Measurements from ENCODE around the gene PNO1. TPM values are rescaled to one million over a fixed set of nuclear protein-coding genes. Genes with fewer than 3 reads are reported as not detected.

PNO1 gene
- total and polyA plus RNA-seq, 10 of the 15 experiments (the other 5 are each of a cell fraction or from before 2014, with no cell fraction given), result 9.7 to 60.2 (median 30.3) TPM

DNA sequence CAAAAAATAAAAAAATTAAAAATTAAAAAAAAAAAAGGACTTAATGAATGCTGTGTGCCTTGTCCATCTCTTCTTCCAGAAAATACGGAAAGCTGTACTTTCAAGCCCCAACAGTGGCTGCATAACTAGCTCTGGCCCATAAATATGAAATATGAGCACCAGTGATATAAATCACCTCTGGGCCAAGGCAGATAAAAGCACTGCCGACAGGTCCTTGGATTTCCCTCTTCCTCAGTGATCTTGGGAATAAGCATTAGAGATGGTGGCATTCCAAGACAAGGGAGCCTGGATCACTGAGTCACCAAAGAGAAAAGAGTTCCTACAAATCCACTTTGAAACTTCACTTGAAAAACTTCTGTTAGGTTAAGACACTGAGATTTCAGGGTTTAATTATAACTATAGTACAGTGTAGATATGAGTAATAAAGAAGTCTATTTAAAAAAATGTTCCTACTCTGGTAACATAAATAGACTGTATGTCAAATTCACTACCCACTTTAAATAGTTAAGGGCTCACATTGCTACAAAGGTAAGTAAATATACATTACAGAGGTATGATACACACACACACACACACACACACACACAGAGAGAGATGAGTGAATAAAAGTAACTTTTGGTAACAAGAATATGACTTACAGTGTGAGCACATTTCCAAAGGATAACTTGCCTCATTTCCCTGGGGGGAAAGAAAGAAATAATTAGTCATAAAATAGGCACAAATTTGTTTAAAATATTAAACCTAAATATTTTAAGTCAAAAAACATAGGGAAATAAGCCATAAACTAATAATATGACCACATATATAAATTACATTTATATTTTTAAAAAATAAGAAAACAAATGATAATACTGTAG, 59.0 kb downstream of the PNO1 start (continued):
- no peak for TF ChIP-seq IKZF1 (conservative IDR thresholded peaks at IDR 0.05)
- TF ChIP-seq HDAC2 (IDR thresholded peaks at IDR 0.05), result no peak
- TF ChIP-seq FOXM1 (IDR thresholded peaks at IDR 0.05; ENCODE audit: low read depth, low read length), result peak; percentile 65; the same call in 1 of the 2 replicates
- TF ChIP-seq ZNF592 (IDR thresholded peaks at IDR 0.05), result no peak
- no peak for TF ChIP-seq EZH2 (IDR thresholded peaks at IDR 0.05; ENCODE audit: borderline replicate concordance, control insufficient read depth, low read depth, low read length)
- TF ChIP-seq BACH1 (IDR thresholded peaks at IDR 0.05; ENCODE audit: borderline replicate concordance), result no peak
- peak; percentile 71 for TF ChIP-seq JUNB (IDR thresholded peaks at IDR 0.05)
- TF ChIP-seq ZBED1 (IDR thresholded peaks at IDR 0.05; ENCODE audit: borderline replicate concordance), result 0 out of 2 replicates have a peak, but pooled peaks have one; percentile 41
- peak; percentile 56; the same call in 1 of the 2 replicates for TF ChIP-seq CREM (IDR thresholded peaks at IDR 0.05; ENCODE audit: low read depth)
- peak; percentile 40; the same call in 1 of the 2 replicates for TF ChIP-seq RUNX3 (IDR thresholded peaks at IDR 0.05; ENCODE audit: low read length)
- TF ChIP-seq MLLT1 (IDR thresholded peaks at IDR 0.05), result no peak
- TF ChIP-seq MEF2A (IDR thresholded peaks at IDR 0.05; ENCODE audit: insufficient read depth, low read depth, low read length), result peak; percentile 98
- TF ChIP-seq SIN3A (IDR thresholded peaks at IDR 0.05; ENCODE audit: low read depth, low read length), result no peak
- no peak for TF ChIP-seq CBFB (IDR thresholded peaks at IDR 0.05; ENCODE audit: low read depth)
- TF ChIP-seq USF1 (IDR thresholded peaks at IDR 0.05; ENCODE audit: borderline replicate concordance, extremely low read length, insufficient read depth, low read depth, low read length), result no peak
- TF ChIP-seq, protein P1, sequence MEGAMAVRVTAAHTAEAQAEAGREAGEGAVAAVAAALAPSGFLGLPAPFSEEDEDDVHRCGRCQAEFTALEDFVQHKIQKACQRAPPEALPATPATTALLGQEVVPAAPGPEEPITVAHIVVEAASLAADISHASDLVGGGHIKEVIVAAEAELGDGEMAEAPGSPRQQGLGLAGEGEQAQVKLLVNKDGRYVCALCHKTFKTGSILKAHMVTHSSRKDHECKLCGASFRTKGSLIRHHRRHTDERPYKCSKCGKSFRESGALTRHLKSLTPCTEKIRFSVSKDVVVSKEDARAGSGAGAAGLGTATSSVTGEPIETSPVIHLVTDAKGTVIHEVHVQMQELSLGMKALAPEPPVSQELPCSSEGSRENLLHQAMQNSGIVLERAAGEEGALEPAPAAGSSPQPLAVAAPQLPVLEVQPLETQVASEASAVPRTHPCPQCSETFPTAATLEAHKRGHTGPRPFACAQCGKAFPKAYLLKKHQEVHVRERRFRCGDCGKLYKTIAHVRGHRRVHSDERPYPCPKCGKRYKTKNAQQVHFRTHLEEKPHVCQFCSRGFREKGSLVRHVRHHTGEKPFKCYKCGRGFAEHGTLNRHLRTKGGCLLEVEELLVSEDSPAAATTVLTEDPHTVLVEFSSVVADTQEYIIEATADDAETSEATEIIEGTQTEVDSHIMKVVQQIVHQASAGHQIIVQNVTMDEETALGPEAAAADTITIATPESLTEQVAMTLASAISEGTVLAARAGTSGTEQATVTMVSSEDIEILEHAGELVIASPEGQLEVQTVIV (IDR thresholded peaks at IDR 0.05; ENCODE audit: borderline replicate concordance, partially characterized antibody), result no peak

Measured in GM12878 (cell line).